OCI-LY1 (cell line): ENCODE measurements around the gene NKAIN4.
A peak's percentile ranks its signal among the peaks of the same experiment; 100 is the strongest.

Experiments
- H2AFZ ChIP-seq: fragments of 200-600 bp; sonication (generic), shearing (Covaris generic); 2 replicates; pipeline ENCODE4 v1.6.0; 2014; ENCODE audit warnings: antibody characterized with exemption, mild to moderate bottlenecking, low read length
- H3F3A ChIP-seq: fragments of 200-600 bp; sonication (generic), shearing (Covaris generic); 2 replicates; pipeline ENCODE4 v1.6.0; 2014; ENCODE audit warnings: mild to moderate bottlenecking, antibody characterized with exemption, low read length, moderate library complexity; ENCODE audit not compliant: insufficient read depth
- H3K27ac ChIP-seq: fragments of 200-600 bp; sonication (generic); 2 replicates; pipeline ENCODE4 v1.5.1; 2014; ENCODE audit warnings: low read length, mixed run types, mild to moderate bottlenecking, low read depth; ENCODE audit not compliant: poor library complexity, severe bottlenecking
- H3K27me3 ChIP-seq: fragments of 200-600 bp; sonication (generic); 2 replicates; pipeline ENCODE4 v1.6.0; 2014; ENCODE audit warnings: antibody characterized with exemption, mild to moderate bottlenecking, low read length, moderate library complexity; ENCODE audit not compliant: insufficient read depth
- H3K36me3 ChIP-seq: fragments of 200-600 bp; sonication (generic); 2 replicates; pipeline ENCODE4 v1.6.1; 2014; ENCODE audit warnings: mild to moderate bottlenecking, antibody characterized with exemption, low read length, moderate library complexity, mixed read lengths; ENCODE audit not compliant: insufficient read depth
- H3K4me1 ChIP-seq: fragments of 200-600 bp; sonication (generic); 2 replicates; pipeline ENCODE4 v1.5.1; 2014; ENCODE audit warnings: mild to moderate bottlenecking, low read length, moderate library complexity; ENCODE audit not compliant: insufficient read depth, severe bottlenecking
- H3K4me2 ChIP-seq: fragments of 200-600 bp; sonication (generic), shearing (Covaris generic); 2 replicates; pipeline ENCODE4 v1.6.1; 2014; ENCODE audit warnings: low read length
- H3K4me3 ChIP-seq: fragments of 200-600 bp; sonication (generic); 2 replicates; pipeline ENCODE4 v1.5.1; 2014; ENCODE audit warnings: low read length, low read depth, mild to moderate bottlenecking, mixed read lengths; ENCODE audit not compliant: poor library complexity, severe bottlenecking
- H3K79me2 ChIP-seq: fragments of 200-600 bp; shearing (Covaris generic); 2 replicates; pipeline ENCODE4 v1.6.1; 2016; ENCODE audit warnings: mixed run types, low read length, mixed read lengths; ENCODE audit not compliant: insufficient read depth
- H3K9ac ChIP-seq: fragments of 200-600 bp; sonication (generic), shearing (Covaris generic); 2 replicates; pipeline ENCODE4 v1.6.1; 2014; ENCODE audit warnings: mild to moderate bottlenecking, low read length, mixed read lengths
- H3K9me2 ChIP-seq: fragments of 200-600 bp; sonication (generic), shearing (Covaris generic); 2 replicates; pipeline ENCODE4 v1.6.1; 2014; ENCODE audit warnings: low read depth, mild to moderate bottlenecking, low read length, mixed read lengths
- H3K9me3 ChIP-seq: fragments of 200-600 bp; shearing (Covaris generic); 2 replicates; pipeline ENCODE4 v1.6.1; 2014; ENCODE audit warnings: low read length, mixed read lengths
- H4K20me1 ChIP-seq: fragments of 200-600 bp; sonication (generic), shearing (Covaris generic); 2 replicates; pipeline ENCODE4 v1.6.0; 2016; ENCODE audit warnings: mild to moderate bottlenecking, low read length; ENCODE audit not compliant: insufficient read depth
- CTCF ChIP-seq: fragments of 200-600 bp; sonication (generic), shearing (Covaris generic); IDR thresholded peaks from 2 replicates; pipeline ENCODE4 v1.5.1; 2017; ENCODE audit warnings: mild to moderate bottlenecking, antibody characterized with exemption, low read length, moderate library complexity, mixed read lengths
- EZH2 ChIP-seq: fragments of 200-600 bp; sonication (generic), shearing (Covaris generic); IDR thresholded peaks from 2 replicates; pipeline ENCODE4 v1.8.0; 2017; ENCODE audit warnings: borderline replicate concordance, mixed run types, mild to moderate bottlenecking, antibody characterized with exemption, low read length, moderate library complexity, mixed read lengths

The NKAIN4 gene

GRCh38 chr20:63219866-63220521 is 34.3 kb downstream of the NKAIN4 start:
- Histone ChIP-seq H3K4me2 (no peak overlapping the region), H3K9ac (no peak overlapping the region)

GRCh38 chr20:63219447-63219821 is 34.8 kb downstream of the NKAIN4 start:
- peaks cover 5% of the 10 kb centered on the region; the same call in 1 of the 2 replicates for H3K36me3 ChIP-seq
- TF ChIP-seq EZH2 = no peak
- TF ChIP-seq CTCF = no peak
- H3K4me3 ChIP-seq = no peak overlapping the region
- H3K4me1 ChIP-seq = peaks cover 18% of the 10 kb centered on the region
- H3K9ac ChIP-seq = no peak overlapping the region
- no peaks in the 10 kb centered on the region for H3K9me2 ChIP-seq
- H3K9me3 ChIP-seq = no peaks in the 10 kb centered on the region
- H3K79me2 ChIP-seq = peaks cover 12% of the 10 kb centered on the region
- no peaks in the 10 kb centered on the region for H3F3A ChIP-seq
- no peak overlapping the region for H3K4me2 ChIP-seq
- no peaks in the 10 kb centered on the region for H3K27me3 ChIP-seq
- no peak overlapping the region for H3K27ac ChIP-seq
- H4K20me1 ChIP-seq = no peaks in the 10 kb centered on the region
- H2AFZ ChIP-seq = no peak overlapping the region

More at GRCh38 chr20:63219866-63220521, 34.3 kb downstream of the NKAIN4 start:
- Histone ChIP-seq H3K4me3 (no peak overlapping the region), H3K9me3 (no peaks in the 10 kb centered on the region), H3K4me1 (peaks cover 12% of the 10 kb centered on the region), H3K36me3 (no peaks in the 10 kb centered on the region), H2AFZ (no peak overlapping the region), H3K27ac (no peak overlapping the region), H3F3A (no peaks in the 10 kb centered on the region), H3K79me2 (peaks cover 6% of the 10 kb centered on the region), H4K20me1 (no peaks in the 10 kb centered on the region), H3K9me2 (no peaks in the 10 kb centered on the region), H3K27me3 (no peaks in the 10 kb centered on the region)
- TF ChIP-seq CTCF (no peak), EZH2 (no peak)

GRCh38 chr20:63218701-63219446 is 35.4 kb downstream of the NKAIN4 start:
- no peak overlapping the region for H2AFZ ChIP-seq
- H3K9me2 ChIP-seq = no peaks in the 10 kb centered on the region
- no peak overlapping the region for H3K4me2 ChIP-seq
- no peak overlapping the region for H3K9ac ChIP-seq
- H3K4me3 ChIP-seq = no peak overlapping the region
- H3K4me1 ChIP-seq = peaks cover 23% of the 10 kb centered on the region
- H3K79me2 ChIP-seq = peaks cover 17% of the 10 kb centered on the region
- no peak overlapping the region for H3K27ac ChIP-seq
- no peaks in the 10 kb centered on the region for H4K20me1 ChIP-seq
- peak; percentile 15 for TF ChIP-seq CTCF
- TF ChIP-seq EZH2 = no peak
- peaks cover 11% of the 10 kb centered on the region; the same call in 1 of the 2 replicates for H3K36me3 ChIP-seq
- no peaks in the 10 kb centered on the region for H3F3A ChIP-seq
- H3K27me3 ChIP-seq = no peaks in the 10 kb centered on the region
- H3K9me3 ChIP-seq = no peaks in the 10 kb centered on the region
